Activated T-helper 2 cell treated with anti-CD3 and anti-CD28 coated beads, Interferon-gamma antibody, Interleukin-2, Interleukin-4, amounts not matched to agents 10 μg/mL and 5 μg/mL and 100 μg/mL, durations not matched to agents 14 hours and 24 hours and 36 hours (primary cell): ENCODE data around the gene SHISAL1. TPM values are rescaled to one million over a fixed set of nuclear protein-coding genes. Genes with fewer than 3 reads are reported as not detected.

Experiments used
- DNase-seq: peaks from one replicate; pipeline ENCODE4 v3.0.0; 2021; ENCODE audit warnings: low spot score
- H3K27ac Mint-ChIP-seq: one replicate; pipeline ENCODE4 v1.8.0; 2021; ENCODE audit warnings: mixed read lengths
- H3K27me3 Mint-ChIP-seq: one replicate; pipeline ENCODE4 v1.8.0; 2021; ENCODE audit warnings: low read depth, mixed read lengths
- H3K36me3 Mint-ChIP-seq: one replicate; pipeline ENCODE4 v1.8.0; 2021; ENCODE audit warnings: low read depth, mixed read lengths
- H3K4me1 Mint-ChIP-seq: one replicate; pipeline ENCODE4 v1.8.0; 2021; ENCODE audit warnings: low read depth, mixed read lengths
- H3K4me3 Mint-ChIP-seq: one replicate; pipeline ENCODE4 v1.8.0; 2021; ENCODE audit warnings: low read depth, mild to moderate bottlenecking, moderate library complexity, mixed read lengths
- H3K9me3 Mint-ChIP-seq: one replicate; pipeline ENCODE4 v1.8.0; 2021; ENCODE audit warnings: mixed read lengths
- intact Hi-C: fragments of 100-400 bp; cut with micrococcal nuclease; formaldehyde crosslinking; loops from one replicate; pipeline ENCODE4 v1.15.1; 2023
- total RNA-seq: library from RNA; stranded (reverse); gene quantifications from 2 replicates; pipeline ENCODE4 v1.2.3, GENCODE V29; 2022

SHISAL1 gene
- total RNA-seq, 1 donor from 2014 or later = not detected

DNA sequence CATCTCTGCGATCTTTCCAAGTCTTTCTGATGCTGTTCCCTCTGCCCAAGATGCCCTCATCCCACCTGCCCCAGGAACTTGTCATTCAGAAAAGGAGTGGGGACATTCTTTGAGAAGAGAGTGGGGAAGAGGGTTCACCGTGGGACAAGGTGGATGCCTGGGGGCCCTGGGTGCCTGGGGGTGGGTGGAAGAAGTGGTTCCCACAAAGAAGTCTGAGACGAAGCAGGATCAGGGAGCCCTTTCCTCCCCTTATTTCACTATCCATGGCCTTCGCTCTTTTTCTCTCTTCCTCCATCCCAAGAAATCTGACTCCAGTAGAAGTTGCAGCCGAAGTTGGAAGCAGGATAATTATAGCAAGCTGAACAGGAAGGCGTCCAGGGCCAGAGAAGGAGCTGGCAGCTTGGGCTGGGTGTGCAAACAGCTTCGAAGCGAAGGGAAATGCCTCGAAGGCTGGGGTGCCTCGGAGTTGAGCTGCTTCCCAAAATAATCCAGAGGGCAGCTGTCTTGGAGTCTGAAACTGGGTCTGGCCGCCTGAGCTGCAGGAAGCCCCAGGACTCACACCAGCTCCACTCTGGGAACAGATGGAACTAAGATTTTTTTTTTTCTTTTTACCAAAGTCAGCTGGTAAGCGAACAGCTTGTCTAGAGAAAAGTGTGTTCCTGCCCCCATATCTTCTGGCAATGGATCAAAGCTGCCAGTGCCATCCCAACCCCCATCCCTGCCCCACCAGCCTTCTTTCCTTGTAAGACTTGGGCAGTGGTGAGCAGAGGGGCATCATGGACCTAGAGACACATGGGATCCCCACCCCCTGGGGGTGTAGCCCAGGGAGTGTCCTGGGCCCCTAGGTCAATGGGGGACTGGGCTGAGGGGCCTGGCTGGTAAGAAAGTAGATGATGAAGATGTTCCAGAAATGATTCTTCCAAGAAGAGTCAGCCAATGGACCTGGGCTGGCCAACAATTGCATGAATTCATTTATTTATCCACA, 100.5 kb downstream of the SHISAL1 start:
- DNase-seq = no peak
- intact Hi-C loops = no loop called here
- Mint-ChIP-seq H3K27me3 (no peaks in the 10 kb centered on the region), H3K36me3 (peaks cover 16% of the 10 kb centered on the region), H3K9me3 (peaks cover 9% of the 10 kb centered on the region), H3K27ac (no peak overlapping the region), H3K4me3 (no peak overlapping the region), H3K4me1 (peaks cover 6% of the 10 kb centered on the region)

- DNase-seq = no peak
- H3K27ac Mint-ChIP-seq = no peak overlapping the region
- H3K4me1 Mint-ChIP-seq = peaks cover 6% of the 10 kb centered on the region
- H3K27me3 Mint-ChIP-seq = no peaks in the 10 kb centered on the region
- H3K4me3 Mint-ChIP-seq = no peak overlapping the region
- intact Hi-C loops = no loop called here
- H3K36me3 Mint-ChIP-seq = peaks cover 16% of the 10 kb centered on the region
- H3K9me3 Mint-ChIP-seq = peaks cover 9% of the 10 kb centered on the region
Observed at GRCh38 chr22:44211256-44211945, 101.3 kb downstream of the SHISAL1 start.

- no peak for DNase-seq
- H3K9me3 Mint-ChIP-seq = peaks cover 9% of the 10 kb centered on the region
- H3K27ac Mint-ChIP-seq = no peak overlapping the region
- intact Hi-C loops = no loop called here
- no peak overlapping the region for H3K4me3 Mint-ChIP-seq
- H3K36me3 Mint-ChIP-seq = peaks cover 20% of the 10 kb centered on the region
- H3K4me1 Mint-ChIP-seq = peaks cover 6% of the 10 kb centered on the region
- H3K27me3 Mint-ChIP-seq = no peaks in the 10 kb centered on the region
Observed at GRCh38 chr22:44210722-44211121, 102.0 kb downstream of the SHISAL1 start.

DNA sequence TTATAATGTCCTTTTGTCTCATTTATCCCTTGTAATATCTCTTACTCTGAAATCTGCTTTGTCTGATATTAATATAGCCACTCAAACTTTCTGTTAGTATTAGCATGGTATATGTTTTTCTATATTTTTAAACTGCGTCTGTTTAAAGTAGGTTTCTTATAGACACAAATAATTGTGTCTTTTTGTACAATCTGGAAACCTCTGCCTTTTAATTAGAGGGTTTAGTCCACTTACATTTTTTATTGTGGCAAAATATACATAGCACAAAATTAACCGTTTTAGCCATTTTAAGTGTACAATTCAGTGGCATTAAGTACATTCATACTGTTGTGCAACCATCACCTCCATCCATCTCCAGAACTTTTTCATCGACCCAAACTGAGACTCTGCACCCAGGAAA, 103.4 kb downstream of the SHISAL1 start:
- Mint-ChIP-seq H3K4me1 (peaks cover 6% of the 10 kb centered on the region), H3K9me3 (peaks cover 9% of the 10 kb centered on the region), H3K27me3 (no peaks in the 10 kb centered on the region), H3K27ac (no peak overlapping the region), H3K36me3 (peaks cover 21% of the 10 kb centered on the region), H3K4me3 (no peak overlapping the region)
- intact Hi-C loops = no loop called here
- no peak for DNase-seq

DNA sequence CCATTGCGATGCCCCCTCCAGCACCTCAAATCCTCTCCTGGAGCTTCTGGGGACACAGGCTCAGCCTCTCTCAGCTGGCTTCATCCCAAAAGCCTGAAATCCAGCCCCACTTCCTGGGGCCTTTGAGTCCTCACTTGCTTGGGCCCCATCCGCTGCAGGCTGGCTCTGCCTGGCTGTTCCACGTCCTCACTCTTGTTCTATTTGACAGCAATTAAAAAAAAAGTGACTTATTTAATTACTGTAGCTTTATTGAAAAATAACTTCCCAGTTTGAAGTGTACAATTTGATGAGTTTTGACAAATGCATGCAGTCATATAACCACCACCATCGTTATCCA, 104.8 kb downstream of the SHISAL1 start:
- Mint-ChIP-seq H3K9me3 (peaks cover 9% of the 10 kb centered on the region), H3K27me3 (no peaks in the 10 kb centered on the region), H3K27ac (no peak overlapping the region), H3K36me3 (peaks cover 24% of the 10 kb centered on the region), H3K4me1 (peaks cover 6% of the 10 kb centered on the region), H3K4me3 (no peak overlapping the region)
- DNase-seq = no peak
- intact Hi-C loops = no loop called here

DNA sequence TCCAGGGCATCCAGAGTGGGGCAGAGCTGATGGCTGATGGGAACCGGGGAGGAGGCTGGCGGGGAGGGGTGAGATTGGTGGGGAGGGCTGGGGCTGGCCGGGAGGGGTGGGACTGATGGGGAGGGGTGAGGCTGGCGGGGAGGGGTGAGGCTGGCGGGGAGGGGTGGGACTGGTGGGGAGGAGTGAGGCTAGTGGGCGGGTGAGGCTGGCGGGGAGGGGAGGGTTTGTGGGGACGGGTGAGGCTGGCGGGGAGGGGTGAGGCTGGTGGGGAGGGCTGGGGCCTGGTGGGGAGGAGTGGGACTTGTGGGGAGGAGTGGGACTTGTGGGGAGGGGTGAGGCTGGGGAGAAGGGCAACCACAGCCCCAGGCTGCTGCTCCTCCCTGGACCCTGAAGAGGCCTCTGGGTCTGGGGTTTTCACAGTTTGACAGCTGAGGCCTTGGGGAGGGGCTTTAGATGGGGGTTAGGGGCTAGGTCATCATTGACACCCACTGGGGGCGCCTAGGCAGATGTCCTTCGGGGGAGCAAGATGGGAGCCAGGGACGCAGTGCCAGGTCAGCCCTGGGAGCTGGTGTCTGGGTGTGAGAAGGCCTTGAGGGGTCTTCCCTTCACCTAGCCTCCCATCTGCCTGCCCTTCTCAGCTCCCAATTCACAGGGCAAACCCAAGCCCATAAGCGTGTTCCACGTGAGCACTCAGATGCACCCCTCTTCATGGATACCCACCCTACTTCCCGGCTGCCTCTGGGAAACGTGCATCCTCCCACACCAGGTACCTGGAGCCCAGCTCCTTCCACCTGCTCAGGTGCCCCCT, 105.4 kb downstream of the SHISAL1 start:
- DNase-seq = no peak
- Mint-ChIP-seq H3K36me3 (peaks cover 29% of the 10 kb centered on the region), H3K4me1 (peaks cover 6% of the 10 kb centered on the region), H3K27me3 (no peaks in the 10 kb centered on the region), H3K9me3 (peaks cover 9% of the 10 kb centered on the region), H3K4me3 (no peak overlapping the region), H3K27ac (no peak overlapping the region)
- intact Hi-C loops = no loop called here

- Mint-ChIP-seq H3K4me3 (no peak overlapping the region), H3K27me3 (no peaks in the 10 kb centered on the region), H3K36me3 (peaks cover 36% of the 10 kb centered on the region), H3K9me3 (peaks cover 9% of the 10 kb centered on the region), H3K4me1 (peaks cover 6% of the 10 kb centered on the region), H3K27ac (no peak overlapping the region)
- intact Hi-C loops = no loop called here
- no peak for DNase-seq
Observed at GRCh38 chr22:44206696-44207095, 106.1 kb downstream of the SHISAL1 start.

GRCh38 chr22:44206330-44206645, 106.5 kb downstream of the SHISAL1 start:
- H3K9me3 Mint-ChIP-seq = peaks cover 9% of the 10 kb centered on the region
- no peak for DNase-seq
- H3K27me3 Mint-ChIP-seq = no peaks in the 10 kb centered on the region
- peaks cover 6% of the 10 kb centered on the region for H3K4me1 Mint-ChIP-seq
- intact Hi-C loops = no loop called here
- peaks cover 38% of the 10 kb centered on the region for H3K36me3 Mint-ChIP-seq
- H3K4me3 Mint-ChIP-seq = no peak overlapping the region
- no peak overlapping the region for H3K27ac Mint-ChIP-seq

DNA sequence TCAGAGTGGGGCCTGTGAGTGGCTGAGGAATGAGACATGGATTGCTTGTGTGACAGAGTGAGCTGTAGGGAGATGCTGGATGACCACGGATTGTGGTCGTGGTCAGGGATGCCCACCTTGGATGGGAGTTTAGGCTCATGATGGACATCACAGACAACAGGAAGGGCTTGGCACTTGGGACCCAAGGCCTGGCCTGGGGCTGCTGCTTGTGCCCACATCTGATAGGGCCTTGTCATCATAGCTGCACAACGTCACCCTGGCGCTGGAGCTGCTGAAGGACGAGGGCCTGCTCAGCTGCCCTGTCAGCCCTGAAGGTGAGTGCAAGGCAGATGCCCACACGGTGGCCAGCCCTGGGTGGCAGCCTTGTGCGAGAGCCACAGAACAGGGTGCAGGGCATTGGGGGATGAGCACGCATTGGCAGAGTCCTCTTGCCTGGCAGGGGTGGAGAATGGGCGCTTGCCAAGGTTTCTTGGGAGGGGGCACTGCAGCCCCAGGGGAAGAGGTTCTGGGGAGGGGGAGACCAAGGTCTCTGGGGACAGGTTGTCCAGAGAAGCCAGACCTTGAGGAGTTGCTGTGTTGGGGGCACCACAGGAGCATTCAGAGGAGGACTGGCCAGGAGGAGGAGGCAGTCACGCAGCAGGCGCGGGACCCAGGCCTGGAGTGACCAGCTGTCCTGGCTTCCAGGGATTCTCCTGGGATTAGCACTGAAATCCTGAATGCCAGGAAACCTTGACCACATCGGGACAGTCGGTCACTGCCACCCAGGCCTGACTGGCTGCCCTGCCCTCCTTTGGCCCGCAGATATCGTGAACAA, 107.0 kb downstream of the SHISAL1 start:
- H3K27me3 Mint-ChIP-seq = no peaks in the 10 kb centered on the region
- H3K36me3 Mint-ChIP-seq = peaks cover 44% of the 10 kb centered on the region
- no peak overlapping the region for H3K27ac Mint-ChIP-seq
- H3K4me3 Mint-ChIP-seq = no peak overlapping the region
- H3K4me1 Mint-ChIP-seq = peaks cover 6% of the 10 kb centered on the region
- no peak for DNase-seq
- intact Hi-C loops = no loop called here
- peaks cover 9% of the 10 kb centered on the region for H3K9me3 Mint-ChIP-seq

GRCh38 chr22:44204739-44205515, 107.8 kb downstream of the SHISAL1 start:
- no peak for DNase-seq
- Mint-ChIP-seq H3K9me3 (peaks cover 9% of the 10 kb centered on the region), H3K36me3 (peaks cover 48% of the 10 kb centered on the region), H3K27me3 (no peaks in the 10 kb centered on the region), H3K4me1 (peaks cover 6% of the 10 kb centered on the region), H3K4me3 (no peak overlapping the region), H3K27ac (no peak overlapping the region)
- intact Hi-C loops = no loop called here

DNA sequence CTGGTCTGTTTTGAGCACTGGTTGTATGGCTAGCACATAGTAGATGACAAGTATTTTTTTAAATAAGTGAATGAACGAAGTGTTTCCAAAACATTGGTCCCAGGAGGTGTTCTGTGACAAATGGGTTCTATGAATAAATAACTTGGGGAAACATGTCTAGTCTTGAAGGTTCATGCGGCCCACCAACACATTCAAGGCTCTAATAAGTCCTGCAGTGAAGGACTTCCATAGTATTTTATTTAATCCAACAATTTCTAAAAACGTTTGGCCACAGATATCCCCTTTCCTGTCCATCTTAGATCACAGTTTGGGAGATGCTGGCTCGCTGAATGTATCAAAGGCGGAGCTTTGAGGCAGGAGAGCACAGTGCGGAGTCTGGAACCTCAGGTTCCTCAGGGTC, 109.5 kb downstream of the SHISAL1 start:
- H3K36me3 Mint-ChIP-seq = peaks cover 53% of the 10 kb centered on the region
- no peaks in the 10 kb centered on the region for H3K9me3 Mint-ChIP-seq
- no peaks in the 10 kb centered on the region for H3K4me1 Mint-ChIP-seq
- no peaks in the 10 kb centered on the region for H3K27me3 Mint-ChIP-seq
- DNase-seq = no peak
- intact Hi-C loops = no loop called here
- H3K27ac Mint-ChIP-seq = no peak overlapping the region
- H3K4me3 Mint-ChIP-seq = no peak overlapping the region
